BJ (cell line): ENCODE measurements around the gene ZNF423. TPM values are rescaled to one million over a fixed set of nuclear protein-coding genes. Genes with fewer than 3 reads are reported as not detected.

Source experiments
- CTCF ChIA-PET: fragments of 350-600 bp; formaldehyde crosslinking; extraction: SDS; loops from one replicate; lab custom pipeline; 2021; ENCODE audit warnings: antibody characterized with exemption, inconsistent platforms; lab: Yijun Ruan, JAX
- POLR2A ChIA-PET: fragments of 300-600 bp; sonication (Branson Sonifier 250); formaldehyde crosslinking; extraction: SDS; loops from one replicate; lab custom pipeline; 2021; ENCODE audit warnings: antibody characterized with exemption; lab: Charles Lee
- DNase-seq: peaks from one replicate; pipeline ENCODE4 v3.0.0-alpha.2; 2011; ENCODE audit warnings: low read depth
- H3K27me3 ChIP-seq: 2 replicates; pipeline ENCODE4 v1.6.0; 2011; ENCODE audit warnings: low read length; ENCODE audit not compliant: control insufficient read depth, insufficient read depth
- H3K36me3 ChIP-seq: 2 replicates; pipeline ENCODE4 v1.5.1; 2011; ENCODE audit warnings: low read length; ENCODE audit not compliant: control insufficient read depth, insufficient read depth
- H3K4me3 ChIP-seq: 2 replicates; pipeline ENCODE4 v1.5.1; 2011; ENCODE audit warnings: low read depth, mild to moderate bottlenecking, control low read depth, low read length
- polyA plus RNA-seq: library from polyadenylated mRNA; depleted of rRNA; stranded (reverse); fragments of >200 nt; gene quantifications from 2 replicates; pipeline ENCODE4 v1.2.3, GENCODE V29; 2011
- TF ChIP-seq, protein P1 (sequence below): IDR thresholded peaks from 2 replicates; pipeline ENCODE4 v1.5.1; 2011; ENCODE audit warnings: low read depth, mild to moderate bottlenecking, control low read depth, inconsistent platforms, low read length, moderate library complexity; ENCODE audit not compliant: insufficient read depth

ZNF423 gene
- polyA plus RNA-seq, 1 experiment, result 0.22 TPM

DNA sequence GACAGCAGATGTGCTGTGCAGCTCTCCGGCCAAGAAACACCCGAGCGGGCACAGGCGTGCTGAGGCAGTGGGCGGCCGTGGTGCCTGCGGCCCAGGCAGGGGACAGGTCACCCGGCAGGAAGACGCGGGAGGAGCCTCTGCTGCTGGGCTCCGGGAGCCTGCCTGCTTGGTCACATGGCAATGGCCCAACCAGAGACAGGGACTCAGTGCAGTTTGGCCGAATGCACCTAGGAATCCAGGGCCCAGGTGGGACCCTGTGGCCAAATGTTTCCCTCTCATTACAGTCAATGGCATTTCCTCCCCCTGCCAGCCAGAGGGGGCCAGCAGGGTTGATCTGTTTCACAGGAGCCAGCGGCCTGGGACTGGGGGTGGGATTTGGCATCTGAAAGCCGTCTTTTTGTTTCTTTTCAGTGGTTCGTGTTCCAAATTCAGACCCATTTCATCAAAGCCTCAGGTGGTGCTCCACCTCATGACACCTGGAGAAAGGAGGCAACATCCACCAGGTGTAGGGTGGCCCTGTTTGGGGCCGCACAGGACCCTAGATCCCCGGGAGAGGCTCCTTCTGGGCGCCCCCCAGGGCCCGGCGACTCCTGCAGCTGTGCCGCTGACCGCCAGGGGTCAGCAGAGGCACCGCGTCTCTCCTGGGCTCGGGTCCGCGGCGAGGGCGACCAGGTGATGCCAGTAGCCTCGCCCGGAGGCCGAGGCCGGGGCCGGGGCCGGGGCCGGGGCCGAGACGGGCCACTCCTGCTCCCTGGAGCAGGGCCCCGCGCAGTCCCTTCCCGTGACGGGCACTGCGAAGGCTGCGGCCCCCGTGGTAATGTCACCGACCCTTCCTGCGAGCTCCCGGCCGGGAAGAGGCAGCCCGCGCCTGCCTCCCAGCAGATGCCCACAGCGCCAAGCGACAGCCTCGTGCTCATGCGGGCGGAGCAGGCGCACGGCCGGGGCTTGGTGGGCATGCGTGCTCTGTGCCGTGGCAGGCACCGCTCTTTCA, 363.8 kb downstream of the ZNF423 start:
- POLR2A ChIA-PET, result no interaction called here
- TF ChIP-seq, protein P1, sequence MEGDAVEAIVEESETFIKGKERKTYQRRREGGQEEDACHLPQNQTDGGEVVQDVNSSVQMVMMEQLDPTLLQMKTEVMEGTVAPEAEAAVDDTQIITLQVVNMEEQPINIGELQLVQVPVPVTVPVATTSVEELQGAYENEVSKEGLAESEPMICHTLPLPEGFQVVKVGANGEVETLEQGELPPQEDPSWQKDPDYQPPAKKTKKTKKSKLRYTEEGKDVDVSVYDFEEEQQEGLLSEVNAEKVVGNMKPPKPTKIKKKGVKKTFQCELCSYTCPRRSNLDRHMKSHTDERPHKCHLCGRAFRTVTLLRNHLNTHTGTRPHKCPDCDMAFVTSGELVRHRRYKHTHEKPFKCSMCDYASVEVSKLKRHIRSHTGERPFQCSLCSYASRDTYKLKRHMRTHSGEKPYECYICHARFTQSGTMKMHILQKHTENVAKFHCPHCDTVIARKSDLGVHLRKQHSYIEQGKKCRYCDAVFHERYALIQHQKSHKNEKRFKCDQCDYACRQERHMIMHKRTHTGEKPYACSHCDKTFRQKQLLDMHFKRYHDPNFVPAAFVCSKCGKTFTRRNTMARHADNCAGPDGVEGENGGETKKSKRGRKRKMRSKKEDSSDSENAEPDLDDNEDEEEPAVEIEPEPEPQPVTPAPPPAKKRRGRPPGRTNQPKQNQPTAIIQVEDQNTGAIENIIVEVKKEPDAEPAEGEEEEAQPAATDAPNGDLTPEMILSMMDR, result peak; percentile 78
- Histone ChIP-seq H3K4me3 (no peak overlapping the region), H3K27me3 (no peaks in the 10 kb centered on the region), H3K36me3 (no peaks in the 10 kb centered on the region)
- CTCF ChIA-PET, result interaction anchor here (1.1 to 1.8 kb wide), 6 partner anchors 9 to 430 kb away, joined by 3 to 5 read pairs (median 4); no protein-coding TSS in a partner anchor
- DNase-seq, result no peak

DNA sequence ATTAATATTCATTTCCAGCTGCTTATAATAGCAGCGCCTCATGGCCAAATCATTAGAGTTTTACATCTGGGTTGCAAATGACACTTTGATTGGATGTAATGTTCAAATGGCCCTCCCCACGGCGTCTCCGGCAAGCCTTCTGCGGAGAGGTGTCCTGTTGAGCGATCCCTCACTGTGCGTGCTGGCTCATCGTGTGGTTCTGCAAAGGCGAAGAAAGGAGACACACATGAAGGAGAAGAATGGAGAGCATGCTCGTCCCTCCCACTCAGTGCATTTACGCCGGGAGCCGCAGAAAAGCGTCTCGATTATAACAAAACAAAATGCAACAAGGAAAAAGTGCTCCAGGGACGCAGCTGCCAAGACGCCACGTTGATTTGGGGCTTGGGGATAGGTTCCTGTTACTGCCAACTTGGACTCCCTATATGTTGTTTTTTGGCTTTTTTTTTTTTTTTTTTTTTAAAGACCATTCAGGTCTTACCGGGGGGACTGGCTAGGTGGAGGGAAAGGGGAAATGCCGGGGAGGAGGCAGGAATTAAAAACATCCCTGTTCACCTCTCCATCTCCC, 364.7 kb downstream of the ZNF423 start:
- POLR2A ChIA-PET, result no interaction called here
- CTCF ChIA-PET, result interaction anchor here (1.1 to 1.8 kb wide), 4 partner anchors 30 to 431 kb away, joined by 3 to 5 read pairs (median 4); no protein-coding TSS in a partner anchor

DNA sequence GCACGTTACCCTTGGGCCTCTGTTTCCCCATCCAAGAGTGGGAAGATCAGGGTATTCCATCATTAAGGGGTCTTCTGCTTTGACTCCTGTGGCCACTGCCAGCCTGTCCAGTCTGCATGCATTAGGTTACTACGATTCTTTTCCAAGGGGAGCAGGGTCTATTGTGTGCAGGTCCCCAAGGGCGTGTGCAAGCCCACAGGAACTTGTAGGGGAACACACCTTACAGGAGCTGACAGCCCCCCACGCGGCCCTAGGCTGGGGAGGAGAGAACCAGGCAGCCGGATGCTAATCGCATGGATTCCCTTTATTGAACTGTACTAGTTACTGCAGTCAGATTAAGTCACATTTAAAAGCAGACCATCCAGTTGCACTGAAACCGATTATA, 365.6 kb downstream of the ZNF423 start:
- no peak for DNase-seq
- ChIA-PET POLR2A (no interaction called here), CTCF (no interaction called here)
- TF ChIP-seq, protein P1, result no peak
- Histone ChIP-seq H3K36me3 (no peaks in the 10 kb centered on the region), H3K27me3 (no peaks in the 10 kb centered on the region), H3K4me3 (no peak overlapping the region)

More for the DNA sequence above, 364.7 kb downstream of the ZNF423 start:
- Histone ChIP-seq H3K36me3 (no peaks in the 10 kb centered on the region), H3K4me3 (no peak overlapping the region), H3K27me3 (no peaks in the 10 kb centered on the region)
- DNase-seq, result no peak
- TF ChIP-seq, protein P1, result no peak

DNA sequence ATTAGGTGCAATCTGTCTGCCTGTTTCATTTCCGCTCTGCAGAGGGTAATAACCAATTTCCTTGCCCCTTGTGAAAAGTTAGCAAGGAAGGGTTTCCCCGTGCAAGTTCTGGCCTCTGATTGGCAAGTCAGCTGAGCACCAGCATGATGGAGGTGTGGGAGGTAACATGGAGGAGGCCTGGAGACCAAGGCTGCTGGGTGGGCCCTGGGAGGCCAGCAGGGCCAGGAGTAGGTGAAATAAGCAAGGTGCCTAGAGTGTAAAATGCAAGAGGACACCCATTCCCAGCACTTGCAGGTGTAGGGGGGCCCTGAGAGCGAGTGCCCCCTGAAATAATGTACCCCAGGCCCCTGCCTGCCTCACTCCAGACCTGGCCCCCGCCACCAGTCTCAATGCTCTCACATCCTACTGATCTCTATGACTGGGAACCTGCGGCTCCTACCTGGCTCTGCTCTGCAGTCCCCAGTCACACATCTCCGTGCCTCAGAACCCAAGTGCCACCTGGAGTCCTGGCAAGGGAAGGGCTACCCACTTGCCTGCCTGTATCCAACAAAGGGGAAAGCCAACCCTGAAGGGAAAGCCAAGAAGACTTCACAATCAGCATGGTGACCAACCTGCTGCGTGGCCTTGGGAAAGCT, 366.1 kb downstream of the ZNF423 start:
- H3K36me3 ChIP-seq, result no peaks in the 10 kb centered on the region
- DNase-seq, result no peak
- TF ChIP-seq, protein P1, result no peak
- no peak overlapping the region for H3K4me3 ChIP-seq
- POLR2A ChIA-PET, result no interaction called here
- CTCF ChIA-PET, result no interaction called here
- no peaks in the 10 kb centered on the region for H3K27me3 ChIP-seq
